H9 (cell line): ENCODE results near the gene FAM210A. TPM values are rescaled to one million over a fixed set of nuclear protein-coding genes. Genes with fewer than 3 reads are reported as not detected.

Source experiments
- DNase-seq: peaks from one replicate; pipeline ENCODE4 v3.0.0-alpha.2; 2017
- H2AFZ ChIP-seq: one replicate; pipeline ENCODE4 v1.6.1; 2013; ENCODE audit warnings: mild to moderate bottlenecking, low read length, control low read depth, moderate library complexity
- H2AK5ac ChIP-seq: 2 replicates; pipeline ENCODE4 v1.6.1; 2013; ENCODE audit warnings: low read length, control low read depth, mixed read lengths; ENCODE audit not compliant: insufficient read length
- H2BK120ac ChIP-seq: one replicate; pipeline ENCODE4 v1.6.1; 2013; ENCODE audit warnings: low read depth, mild to moderate bottlenecking, low read length, control low read depth, inconsistent platforms; ENCODE audit not compliant: poor library complexity, severe bottlenecking
- H2BK12ac ChIP-seq: 2 replicates; pipeline ENCODE4 v1.6.1; 2013; ENCODE audit warnings: low read length, control low read depth, mixed read lengths, low read depth; ENCODE audit not compliant: insufficient read length
- H2BK15ac ChIP-seq: 2 replicates; pipeline ENCODE4 v1.6.1; 2013; ENCODE audit warnings: low read depth, low read length, control low read depth
- H2BK20ac ChIP-seq: one replicate; pipeline ENCODE4 v1.6.1; 2013; ENCODE audit warnings: low read depth, mild to moderate bottlenecking, low read length, control low read depth, inconsistent platforms; ENCODE audit not compliant: poor library complexity, severe bottlenecking
- H2BK5ac ChIP-seq: 2 replicates; pipeline ENCODE4 v1.6.1; 2013; ENCODE audit warnings: low read length, control low read depth, mixed read lengths; ENCODE audit not compliant: insufficient read length
- H3K14ac ChIP-seq: 2 replicates; pipeline ENCODE4 v1.6.1; 2013; ENCODE audit warnings: low read length, control low read depth; ENCODE audit not compliant: insufficient read depth
- H3K18ac ChIP-seq: 2 replicates; pipeline ENCODE4 v1.6.1; 2013; ENCODE audit warnings: low read depth, mild to moderate bottlenecking, mixed read lengths, low read length, control low read depth; ENCODE audit not compliant: insufficient read length
- H3K23ac ChIP-seq: 2 replicates; pipeline ENCODE4 v1.6.1; 2013; ENCODE audit warnings: low read length, control low read depth, mixed read lengths, low read depth; ENCODE audit not compliant: insufficient read length
- H3K23me2 ChIP-seq: 2 replicates; pipeline ENCODE4 v1.6.1; 2013; ENCODE audit warnings: low read depth, mild to moderate bottlenecking, mixed read lengths, low read length, control low read depth; ENCODE audit not compliant: insufficient read length, poor library complexity, severe bottlenecking
- H3K27ac ChIP-seq: 2 replicates; pipeline ENCODE4 v1.5.1; 2013; ENCODE audit warnings: low read length, control low read depth, mixed read lengths, low read depth; ENCODE audit not compliant: insufficient read length
- H3K27me3 ChIP-seq: 2 replicates; pipeline ENCODE4 v1.6.1; 2013; ENCODE audit warnings: low read length, control low read depth, inconsistent platforms; ENCODE audit not compliant: insufficient read depth
- H3K4ac ChIP-seq: 2 replicates; pipeline ENCODE4 v1.6.1; 2013; ENCODE audit warnings: low read depth, mild to moderate bottlenecking, control low read depth, inconsistent platforms, low read length, moderate library complexity
- H3K4me1 ChIP-seq: 2 replicates; pipeline ENCODE4 v1.6.1; 2013; ENCODE audit warnings: low read length, control low read depth, inconsistent platforms; ENCODE audit not compliant: insufficient read depth
- H3K4me2 ChIP-seq: 2 replicates; pipeline ENCODE4 v1.6.1; 2013; ENCODE audit warnings: low read length, control low read depth, mixed read lengths; ENCODE audit not compliant: insufficient read length, insufficient read depth
- H3K56ac ChIP-seq: 2 replicates; pipeline ENCODE4 v1.6.1; 2013; ENCODE audit warnings: low read depth, mild to moderate bottlenecking, mixed read lengths, low read length, control low read depth; ENCODE audit not compliant: insufficient read length
- H3K79me1 ChIP-seq: 2 replicates; pipeline ENCODE4 v1.6.1; 2013; ENCODE audit warnings: low read depth, mild to moderate bottlenecking, moderate library complexity, low read length, control low read depth, inconsistent platforms; ENCODE audit not compliant: insufficient read depth, poor library complexity, severe bottlenecking
- H3K79me2 ChIP-seq: 2 replicates; pipeline ENCODE4 v1.6.1; 2013; ENCODE audit warnings: low read length, control low read depth, inconsistent platforms; ENCODE audit not compliant: insufficient read depth
- H3K9ac ChIP-seq: 2 replicates; pipeline ENCODE4 v1.6.1; 2013; ENCODE audit warnings: low read length, control low read depth, mixed read lengths; ENCODE audit not compliant: insufficient read length; ENCODE audit errors: extremely low read depth
- H3K9me3 ChIP-seq: one replicate; pipeline ENCODE4 v1.6.1; 2013; ENCODE audit warnings: low read depth, low read length, inconsistent platforms; ENCODE audit not compliant: control insufficient read depth
- H3T11ph ChIP-seq: one replicate; pipeline ENCODE4 v1.6.1; 2013; ENCODE audit warnings: mild to moderate bottlenecking, low read length, control low read depth, inconsistent platforms
- H4K20me1 ChIP-seq: one replicate; pipeline ENCODE4 v1.6.1; 2013; ENCODE audit not compliant: control insufficient read depth, insufficient read length, insufficient read depth
- H4K5ac ChIP-seq: 2 replicates; pipeline ENCODE4 v1.6.1; 2013; ENCODE audit warnings: low read depth, mild to moderate bottlenecking, mixed read lengths, low read length, control low read depth; ENCODE audit not compliant: insufficient read length
- H4K8ac ChIP-seq: replicated peaks from 2 replicates; pipeline ENCODE4 v1.6.1; 2013; ENCODE audit warnings: low read length, control low read depth, mixed read lengths, low read depth; ENCODE audit not compliant: insufficient read length
- H4K91ac ChIP-seq: 2 replicates; pipeline ENCODE4 v1.6.1; 2013; ENCODE audit warnings: low read depth, mild to moderate bottlenecking, moderate library complexity, mixed read lengths, low read length, control low read depth; ENCODE audit not compliant: insufficient read length
- H3K27ac Mint-ChIP-seq, 3 experiments: 2 replicates in 2 of 3; 3 replicates in 1 of 3; pipeline ENCODE4 v1.8.0; 2020 to 2021; ENCODE audit warnings: mixed read lengths in 3 of 3, mild to moderate bottlenecking in 1 of 3, moderate library complexity in 1 of 3
- H3K27me3 Mint-ChIP-seq: 2 replicates; pipeline ENCODE4 v1.8.0; 2021; ENCODE audit warnings: low read depth, mild to moderate bottlenecking, moderate library complexity, mixed read lengths
- H3K36me3 Mint-ChIP-seq, 3 experiments: 2 replicates in 2 of 3; 3 replicates in 1 of 3; pipeline ENCODE4 v1.8.0; 2020 to 2021; ENCODE audit warnings: low read depth in 3 of 3, mixed read lengths in 3 of 3; ENCODE audit not compliant: insufficient read depth in 1 of 3
- H3K4me1 Mint-ChIP-seq, 2 experiments: 2 replicates each; pipeline ENCODE4 v1.8.0; 2020; ENCODE audit warnings: mixed read lengths in 2 of 2
- H3K4me3 Mint-ChIP-seq, 2 experiments: 2 replicates in 1 of 2; 3 replicates in 1 of 2; pipeline ENCODE4 v1.8.0; 2020 to 2021; ENCODE audit warnings: mild to moderate bottlenecking in 2 of 2, mixed read lengths in 2 of 2, moderate library complexity in 1 of 2
- H3K9me3 Mint-ChIP-seq, 2 experiments: 2 replicates in 1 of 2; 3 replicates in 1 of 2; pipeline ENCODE4 v1.8.0; 2020; ENCODE audit warnings: mild to moderate bottlenecking in 2 of 2, mixed read lengths in 2 of 2, moderate library complexity in 1 of 2
- total RNA-seq: library from RNA; stranded (reverse); gene quantifications from 2 replicates; pipeline ENCODE4 v1.2.1, GENCODE V29; 2021
- TF ChIP-seq, protein P1 (sequence below): fragments of 200-600 bp; sonication (generic); conservative IDR thresholded peaks from 3 replicates; pipeline ENCODE4 v1.8.0; 2021; ENCODE audit warnings: antibody characterized with exemption, mild to moderate bottlenecking

FAM210A gene
- total RNA-seq, 1 experiment from 2014 or later = 22.5 TPM

DNA sequence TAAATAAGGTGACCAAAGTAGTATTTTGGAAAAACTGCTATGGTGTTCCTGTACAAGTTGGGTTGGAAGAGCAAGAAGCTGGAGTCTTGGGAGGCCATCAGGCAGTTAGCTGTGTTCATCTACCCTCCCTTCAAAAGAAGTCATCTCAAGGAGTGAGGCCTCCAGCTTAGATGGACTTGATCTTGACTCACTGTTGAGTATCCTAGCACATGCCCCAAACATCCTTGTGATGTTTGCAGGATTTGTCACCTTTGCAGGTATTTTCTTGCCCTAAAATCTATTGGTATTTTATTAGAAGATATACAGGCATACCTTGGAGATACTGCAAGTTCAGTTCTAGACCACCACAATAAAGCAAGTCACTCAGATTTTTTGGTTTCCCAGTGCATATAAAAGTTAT lies 30.3 kb upstream of the FAM210A start:
- no peaks in the 10 kb centered on the region for H3K27me3 Mint-ChIP-seq
- H3K4me1 ChIP-seq = no peaks in the 10 kb centered on the region
- no peak overlapping the region for H3K4me2 ChIP-seq

More for the DNA sequence above, 30.3 kb upstream of the FAM210A start:
- H2BK20ac ChIP-seq = no peak overlapping the region
- no peaks in the 10 kb centered on the region for H3K4me1 Mint-ChIP-seq
- no peaks in the 10 kb centered on the region for H3K23me2 ChIP-seq
- no peak overlapping the region for H3K27ac ChIP-seq
- H4K91ac ChIP-seq = no peak overlapping the region
- H2AFZ ChIP-seq = no peak overlapping the region
- no peak overlapping the region for H4K5ac ChIP-seq
- no peak overlapping the region for H3K23ac ChIP-seq
- H2BK5ac ChIP-seq = no peak overlapping the region
- no peaks in the 10 kb centered on the region for H3K79me2 ChIP-seq
- no peak overlapping the region for H3K56ac ChIP-seq
- no peak overlapping the region for H4K8ac ChIP-seq
- TF ChIP-seq, protein P1, sequence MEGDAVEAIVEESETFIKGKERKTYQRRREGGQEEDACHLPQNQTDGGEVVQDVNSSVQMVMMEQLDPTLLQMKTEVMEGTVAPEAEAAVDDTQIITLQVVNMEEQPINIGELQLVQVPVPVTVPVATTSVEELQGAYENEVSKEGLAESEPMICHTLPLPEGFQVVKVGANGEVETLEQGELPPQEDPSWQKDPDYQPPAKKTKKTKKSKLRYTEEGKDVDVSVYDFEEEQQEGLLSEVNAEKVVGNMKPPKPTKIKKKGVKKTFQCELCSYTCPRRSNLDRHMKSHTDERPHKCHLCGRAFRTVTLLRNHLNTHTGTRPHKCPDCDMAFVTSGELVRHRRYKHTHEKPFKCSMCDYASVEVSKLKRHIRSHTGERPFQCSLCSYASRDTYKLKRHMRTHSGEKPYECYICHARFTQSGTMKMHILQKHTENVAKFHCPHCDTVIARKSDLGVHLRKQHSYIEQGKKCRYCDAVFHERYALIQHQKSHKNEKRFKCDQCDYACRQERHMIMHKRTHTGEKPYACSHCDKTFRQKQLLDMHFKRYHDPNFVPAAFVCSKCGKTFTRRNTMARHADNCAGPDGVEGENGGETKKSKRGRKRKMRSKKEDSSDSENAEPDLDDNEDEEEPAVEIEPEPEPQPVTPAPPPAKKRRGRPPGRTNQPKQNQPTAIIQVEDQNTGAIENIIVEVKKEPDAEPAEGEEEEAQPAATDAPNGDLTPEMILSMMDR = no peak
- H3K14ac ChIP-seq = no peak overlapping the region
- H3T11ph ChIP-seq = no peak overlapping the region
- H3K4me3 Mint-ChIP-seq = no peak overlapping the region
- no peaks in the 10 kb centered on the region for H3K79me1 ChIP-seq
- no peak overlapping the region for H3K9ac ChIP-seq
- H3K27ac Mint-ChIP-seq = no peak overlapping the region
- H2BK12ac ChIP-seq = no peak overlapping the region
- H4K20me1 ChIP-seq = no peaks in the 10 kb centered on the region
- DNase-seq = no peak
- H2BK15ac ChIP-seq = no peak overlapping the region
- H3K36me3 Mint-ChIP-seq = peaks cover 42 to 74% (median 66%) of the 10 kb centered on the region in 3 experiments; a peak in 6 of 7 replicates
- H3K18ac ChIP-seq = no peak overlapping the region
- H2AK5ac ChIP-seq = no peak overlapping the region
- H2BK120ac ChIP-seq = no peak overlapping the region
- H3K4ac ChIP-seq = no peak overlapping the region
- H3K27me3 ChIP-seq = no peaks in the 10 kb centered on the region
- H3K9me3 Mint-ChIP-seq = no peaks in the 10 kb centered on the region
- H3K9me3 ChIP-seq = no peaks in the 10 kb centered on the region
